22Rv1 (cell line): ENCODE measurements around the gene MRPS26.

Experiments
- CTCF ChIP-seq: fragments of 450-650 bp; IDR thresholded peaks from 2 replicates; pipeline ENCODE4 v1.5.1; 2017; ENCODE audit warnings: mild to moderate bottlenecking
- ZFX ChIP-seq: fragments of 450-650 bp; IDR thresholded peaks from 2 replicates; pipeline ENCODE4 v1.6.1; 2017; ENCODE audit warnings: antibody characterized with exemption, borderline replicate concordance

- TF ChIP-seq CTCF (no peak), ZFX (no peak)
These were observed 31.8 kb downstream of the MRPS26 start for GRCh38 chr20:3077618-3078134.
